GM18508 (cell line): Measurements from ENCODE around the gene RAPGEF1.

Experiments
- ATAC-seq: cut with Tn5 transposase; IDR thresholded peaks from one replicate; pipeline ENCODE4 v1.9.1; 2021; ENCODE audit warnings: moderate number of reproducible peaks; ENCODE audit not compliant: insufficient read depth, unreplicated experiment

RAPGEF1 gene, protein sequence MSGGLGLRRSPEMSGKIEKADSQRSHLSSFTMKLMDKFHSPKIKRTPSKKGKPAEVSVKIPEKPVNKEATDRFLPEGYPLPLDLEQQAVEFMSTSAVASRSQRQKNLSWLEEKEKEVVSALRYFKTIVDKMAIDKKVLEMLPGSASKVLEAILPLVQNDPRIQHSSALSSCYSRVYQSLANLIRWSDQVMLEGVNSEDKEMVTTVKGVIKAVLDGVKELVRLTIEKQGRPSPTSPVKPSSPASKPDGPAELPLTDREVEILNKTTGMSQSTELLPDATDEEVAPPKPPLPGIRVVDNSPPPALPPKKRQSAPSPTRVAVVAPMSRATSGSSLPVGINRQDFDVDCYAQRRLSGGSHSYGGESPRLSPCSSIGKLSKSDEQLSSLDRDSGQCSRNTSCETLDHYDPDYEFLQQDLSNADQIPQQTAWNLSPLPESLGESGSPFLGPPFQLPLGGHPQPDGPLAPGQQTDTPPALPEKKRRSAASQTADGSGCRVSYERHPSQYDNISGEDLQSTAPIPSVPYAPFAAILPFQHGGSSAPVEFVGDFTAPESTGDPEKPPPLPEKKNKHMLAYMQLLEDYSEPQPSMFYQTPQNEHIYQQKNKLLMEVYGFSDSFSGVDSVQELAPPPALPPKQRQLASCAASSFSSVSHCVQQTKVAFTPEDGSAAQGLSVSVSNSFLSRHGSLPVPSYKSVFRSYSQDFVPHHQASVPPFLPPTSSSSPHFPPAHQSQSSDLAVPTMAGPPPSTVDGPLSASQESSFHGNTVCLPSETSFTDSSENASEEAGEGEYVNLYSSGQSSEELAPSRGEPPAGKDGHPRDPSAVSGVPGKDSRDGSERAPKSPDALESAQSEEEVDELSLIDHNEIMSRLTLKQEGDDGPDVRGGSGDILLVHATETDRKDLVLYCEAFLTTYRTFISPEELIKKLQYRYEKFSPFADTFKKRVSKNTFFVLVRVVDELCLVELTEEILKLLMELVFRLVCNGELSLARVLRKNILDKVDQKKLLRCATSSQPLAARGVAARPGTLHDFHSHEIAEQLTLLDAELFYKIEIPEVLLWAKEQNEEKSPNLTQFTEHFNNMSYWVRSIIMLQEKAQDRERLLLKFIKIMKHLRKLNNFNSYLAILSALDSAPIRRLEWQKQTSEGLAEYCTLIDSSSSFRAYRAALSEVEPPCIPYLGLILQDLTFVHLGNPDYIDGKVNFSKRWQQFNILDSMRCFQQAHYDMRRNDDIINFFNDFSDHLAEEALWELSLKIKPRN (N-terminal part only)

GRCh38 chr9:131739959-131740648 is at the start of gene RAPGEF1:
Gene RAPGEF1 (minus strand): TSS chr9:131740076. CDS start chr9:131739830, 246 bp downstream.
- no peak for ATAC-seq

DNA sequence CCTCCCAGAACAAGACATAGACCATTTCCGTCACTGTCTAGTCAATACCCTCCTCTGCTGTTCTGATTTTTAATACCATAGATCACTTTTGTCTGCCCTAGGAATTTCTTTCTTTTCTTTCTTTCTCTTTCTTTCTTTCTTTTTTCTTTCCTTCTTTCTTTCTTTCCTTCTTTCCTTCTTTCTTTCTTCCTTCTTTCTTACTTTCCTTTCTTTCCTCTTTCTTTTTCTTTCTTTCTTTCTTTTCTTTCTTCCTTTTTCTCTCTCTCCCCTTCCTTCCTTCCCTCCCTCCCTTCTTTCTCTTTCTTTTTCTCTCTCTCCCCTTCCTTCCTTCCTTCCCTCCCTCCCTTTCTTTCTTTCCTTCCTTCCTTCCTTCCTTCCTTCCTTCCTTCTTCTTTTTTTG is 49.0 kb upstream of the RAPGEF1 start:
- no peak for ATAC-seq

- ATAC-seq = no peak
These were observed 48.0 kb upstream of the RAPGEF1 start for GRCh38 chr9:131787838-131788237.

DNA sequence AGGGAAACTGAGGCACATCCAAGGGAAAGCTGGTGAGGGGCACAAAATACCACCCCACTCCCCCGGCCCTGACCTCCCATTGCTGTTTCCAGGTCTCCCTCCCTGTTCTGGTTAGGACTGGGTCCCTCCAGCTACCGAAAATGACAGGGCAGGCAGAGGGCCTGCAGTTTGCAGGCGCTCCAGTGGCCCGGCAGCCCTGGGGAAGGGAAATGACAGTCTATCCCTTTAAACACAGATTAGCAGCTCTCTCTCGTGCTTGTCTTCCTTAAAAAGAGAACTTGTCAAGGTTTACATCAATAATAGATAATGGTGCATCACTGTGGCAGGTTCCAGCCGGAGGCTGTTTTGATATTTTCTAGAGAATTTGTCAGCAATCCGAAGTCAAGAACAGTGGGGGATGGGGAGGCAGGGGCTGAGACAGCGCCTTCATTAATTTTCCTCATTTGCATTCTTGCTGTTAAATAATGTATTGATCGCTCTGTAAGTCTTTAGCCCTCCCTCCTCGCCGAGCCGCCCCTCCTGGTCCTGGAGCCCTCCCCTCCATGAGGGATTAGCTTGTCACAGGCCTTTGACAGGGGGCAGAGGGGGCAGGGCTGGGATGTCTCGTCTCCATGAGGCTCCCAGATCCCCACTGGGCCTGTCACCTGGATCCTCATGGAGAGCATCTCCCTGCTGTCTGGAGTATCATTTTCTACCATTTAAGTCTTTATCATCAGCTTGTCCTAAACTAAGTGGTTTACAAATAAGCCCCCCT is 45.0 kb upstream of the RAPGEF1 start:
- ATAC-seq = no peak

DNA sequence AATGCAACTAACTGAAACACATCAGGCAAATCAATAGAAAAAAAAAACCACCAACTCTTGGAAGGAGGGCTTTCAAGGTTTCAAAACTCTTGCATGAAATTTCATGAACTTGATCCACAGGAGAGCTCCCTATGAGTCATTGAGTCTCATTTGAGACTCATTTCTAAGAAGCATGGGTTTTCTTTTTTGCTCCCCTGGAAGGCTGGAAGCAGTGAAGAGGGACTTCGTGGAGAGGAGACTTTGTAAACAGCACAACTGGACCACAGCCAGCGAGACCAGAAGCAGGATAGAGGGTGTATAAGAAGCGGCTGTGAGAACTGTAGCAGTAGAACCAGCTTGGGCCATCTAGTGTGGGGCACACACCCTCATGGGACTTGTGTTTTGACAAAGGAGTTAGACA is 41.2 kb upstream of the RAPGEF1 start:
- no peak for ATAC-seq

- no peak for ATAC-seq
These were observed 36.6 kb upstream of the RAPGEF1 start for GRCh38 chr9:131776473-131776872.

GRCh38 chr9:131776036-131776435 is 36.2 kb upstream of the RAPGEF1 start:
- no peak for ATAC-seq

- no peak for ATAC-seq
These were observed 34.8 kb upstream of the RAPGEF1 start for GRCh38 chr9:131774636-131775035.

GRCh38 chr9:131773911-131774379 is 34.1 kb upstream of the RAPGEF1 start:
- no peak for ATAC-seq

DNA sequence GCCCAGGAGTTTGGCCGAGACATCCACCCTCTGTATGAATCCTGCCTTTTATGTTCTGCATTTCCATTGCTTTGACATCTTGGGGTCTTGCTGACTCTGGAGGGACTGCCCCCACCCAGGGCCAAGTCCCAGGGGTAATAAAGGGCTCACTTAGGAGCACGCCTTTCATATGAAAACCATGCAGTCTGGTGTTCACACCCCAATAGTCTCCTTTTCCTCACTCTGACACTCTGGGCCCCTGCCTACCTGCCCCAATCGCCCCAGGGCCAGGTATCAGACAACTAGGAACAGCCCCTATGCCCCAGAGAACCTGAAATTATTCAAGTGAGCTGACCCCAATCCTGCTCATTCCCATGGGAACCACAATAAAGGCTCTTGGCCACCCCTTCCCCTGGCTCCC is 33.1 kb upstream of the RAPGEF1 start:
- no peak for ATAC-seq

- ATAC-seq = no peak
These were observed 31.8 kb upstream of the RAPGEF1 start for GRCh38 chr9:131771646-131772045.

DNA sequence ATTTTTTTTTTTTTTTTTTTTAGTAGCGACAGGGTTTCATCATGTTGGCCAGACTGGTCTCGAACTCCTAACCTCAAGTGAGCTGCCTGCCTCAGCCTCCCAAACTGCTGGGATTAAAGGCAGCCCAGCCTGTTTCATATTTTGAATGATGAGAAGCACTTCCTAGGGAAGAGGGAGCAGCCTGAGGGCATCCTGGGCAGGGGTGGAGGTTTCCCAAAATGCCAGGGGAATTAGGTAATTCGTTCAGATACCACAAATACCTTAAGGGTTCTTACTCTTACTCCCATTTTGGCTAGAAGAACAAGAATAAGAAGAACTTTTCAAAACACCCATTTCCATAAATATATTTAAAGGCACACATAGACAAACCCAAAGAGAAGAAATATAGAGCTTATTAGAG is 29.5 kb upstream of the RAPGEF1 start:
- ATAC-seq = no peak

DNA sequence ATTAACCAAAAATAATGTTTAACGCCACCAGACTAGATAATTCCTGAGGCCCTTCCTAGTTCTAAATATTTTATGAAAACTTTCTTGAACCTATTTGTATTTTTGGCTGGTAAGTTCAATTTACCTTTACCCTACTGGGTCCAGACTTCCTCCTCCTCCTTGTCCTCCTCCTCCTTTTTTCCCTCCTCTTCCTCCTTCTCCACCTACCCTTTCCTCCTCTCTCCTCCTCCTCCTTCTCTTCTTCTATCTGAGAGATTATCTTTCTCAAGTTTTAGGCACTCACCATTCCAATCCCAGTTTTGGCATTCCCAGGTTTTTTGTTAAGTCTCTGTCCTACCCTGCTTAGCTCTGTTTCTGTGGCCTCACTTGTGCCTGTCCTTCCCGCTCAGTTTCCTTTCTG is 24.7 kb upstream of the RAPGEF1 start:
- no peak for ATAC-seq

DNA sequence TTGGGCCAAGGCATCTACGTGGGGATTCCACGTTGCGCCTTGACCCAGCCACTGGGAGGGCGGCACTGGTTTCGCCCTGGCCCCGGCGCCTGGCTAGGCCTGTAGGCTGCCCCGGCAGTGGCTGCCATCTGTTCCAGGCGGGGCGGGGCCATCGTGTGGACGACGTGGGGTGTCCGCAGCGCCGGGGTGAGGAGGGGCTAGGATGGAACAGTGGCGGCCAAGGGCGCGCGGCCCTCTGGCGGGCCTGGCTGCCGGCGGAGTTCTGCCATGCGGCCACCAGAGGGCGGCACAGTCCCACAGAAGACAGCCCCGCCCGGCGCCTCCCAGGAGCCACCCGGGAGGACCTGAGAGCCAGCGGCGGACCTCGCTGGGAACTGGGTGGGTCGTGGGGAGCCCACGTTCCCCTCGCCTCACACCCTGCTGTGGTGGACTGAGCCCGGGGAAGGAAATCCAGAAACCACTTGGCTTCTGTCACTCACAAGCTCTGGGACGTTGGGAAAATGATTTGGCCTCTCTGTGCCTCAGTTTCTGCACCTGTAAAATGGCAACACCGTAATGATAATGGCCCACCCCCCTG is 22.6 kb upstream of the RAPGEF1 start:
- ATAC-seq = no peak

DNA sequence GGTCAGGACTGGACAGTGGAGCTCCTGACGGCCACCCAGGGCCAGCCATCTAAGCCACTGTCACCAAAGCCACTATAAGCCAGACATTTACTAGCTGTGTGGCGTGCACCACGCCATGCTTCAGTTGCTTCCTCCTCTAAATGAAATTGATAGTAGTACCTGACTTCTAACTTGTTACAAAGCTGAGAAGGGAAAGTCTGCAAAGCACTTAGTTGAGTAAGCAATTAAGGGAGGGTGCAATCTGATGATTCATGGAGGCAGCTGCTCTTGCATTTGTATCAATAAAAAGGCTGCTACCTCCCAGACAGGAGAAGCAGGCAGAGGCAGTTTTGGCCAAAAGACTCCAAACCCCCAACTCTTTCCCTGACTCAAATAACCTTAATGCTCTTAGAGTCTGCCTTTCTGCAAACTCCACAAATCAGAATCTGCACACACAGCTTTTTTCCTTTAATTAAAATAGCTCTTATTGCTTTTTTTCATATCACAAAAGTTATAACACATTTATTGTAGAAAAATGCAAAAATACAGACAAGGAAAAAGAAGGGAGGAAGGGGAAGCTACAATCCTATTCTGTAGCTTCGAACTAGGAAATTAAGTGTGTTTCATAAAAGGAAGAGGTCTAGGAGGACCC is 19.3 kb upstream of the RAPGEF1 start:
- ATAC-seq = no peak

DNA sequence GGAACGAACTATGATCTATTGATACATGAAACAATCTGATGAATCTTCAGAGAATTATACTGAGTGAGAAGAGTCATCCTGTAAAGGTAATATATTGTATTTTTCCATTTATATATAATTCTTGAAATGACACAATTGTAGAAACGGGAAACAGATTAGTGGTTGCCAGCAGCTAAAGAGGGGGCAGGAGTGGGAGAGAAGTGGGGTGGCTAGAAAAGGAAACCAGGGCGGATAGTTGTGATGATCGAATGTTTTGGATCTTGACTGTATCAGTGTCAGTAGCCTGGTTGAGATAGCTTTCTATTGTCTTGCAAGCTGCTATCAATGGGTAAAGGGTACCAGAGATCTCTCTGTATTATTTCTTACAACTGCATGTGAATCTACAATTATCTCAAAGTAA is 17.7 kb upstream of the RAPGEF1 start:
- ATAC-seq = no peak

DNA sequence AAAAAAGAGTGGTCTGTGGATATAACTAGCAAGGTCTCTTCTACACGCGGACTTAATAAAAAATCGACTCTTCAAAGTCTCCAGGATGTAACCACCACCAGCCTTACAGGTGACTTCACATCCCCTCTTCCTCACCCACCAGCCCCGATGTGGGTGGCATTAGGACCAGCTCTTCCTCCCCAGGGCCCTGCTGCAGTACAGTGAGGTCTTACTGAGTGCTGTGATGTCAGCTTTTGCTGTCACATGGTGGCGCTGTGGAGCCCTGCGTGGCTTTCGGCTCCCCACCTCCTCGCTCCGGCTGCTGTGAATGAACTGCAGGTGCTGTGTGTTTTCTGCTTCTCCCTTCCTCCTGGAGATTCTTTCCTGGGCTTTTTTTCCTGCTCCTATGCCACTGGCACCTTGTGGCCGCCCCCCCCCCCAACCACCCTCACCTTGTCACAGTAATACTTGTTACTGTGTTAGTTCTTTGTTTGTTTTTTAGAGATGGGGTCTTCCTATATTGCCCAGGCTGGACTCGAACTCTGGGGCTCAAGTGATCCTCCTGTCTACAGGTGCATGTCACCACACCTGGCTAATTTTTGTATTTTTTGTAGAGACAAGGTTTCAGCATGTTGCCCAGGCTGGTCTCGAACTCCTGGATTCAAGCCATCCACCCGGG is 15.8 kb upstream of the RAPGEF1 start:
- ATAC-seq = no peak

DNA sequence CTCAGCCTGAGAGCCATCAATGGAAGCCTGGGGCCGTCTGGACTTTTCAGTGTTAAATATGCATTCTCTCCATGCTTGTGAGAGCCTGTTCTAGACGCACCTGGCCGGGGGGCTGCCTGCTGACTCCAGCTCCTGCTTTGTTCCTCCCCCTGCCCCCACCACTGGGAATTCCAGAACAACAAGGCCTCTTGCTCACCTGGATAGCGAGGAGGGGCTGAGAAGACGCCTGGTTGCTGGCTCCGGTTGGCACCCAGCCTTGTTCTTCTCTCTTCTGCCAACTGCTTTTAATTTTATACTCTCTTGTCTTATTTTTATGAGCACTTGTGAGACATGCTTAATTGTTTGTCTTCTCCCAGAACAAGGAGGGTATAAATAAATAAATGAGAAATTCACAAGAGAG is 15.0 kb upstream of the RAPGEF1 start:
- ATAC-seq = no peak
